Astrocyte of the spinal cord (primary cell): ENCODE measurements around the gene LTO1.

Source experiments
- DNase-seq: peaks from one replicate; pipeline ENCODE4 v3.0.0; 2011; ENCODE audit warnings: low read depth, low spot score
- H3K4me3 ChIP-seq: 2 replicates; pipeline ENCODE4 v1.5.1; 2011; ENCODE audit warnings: low read depth, mild to moderate bottlenecking, low read length, moderate library complexity
- CTCF ChIP-seq: IDR thresholded peaks from 2 replicates; pipeline ENCODE4 v1.5.1; 2012; ENCODE audit warnings: low read depth, mild to moderate bottlenecking, low read length, inconsistent platforms
- in situ Hi-C: cut with HindIII; loops from 2 replicates; pipeline ENCODE4 v1.10.0; 2017; ENCODE audit warnings: low sequenced_read_pairs

LTO1 gene

GRCh38 chr11:69705351-69705811 lies 30.2 kb upstream of the LTO1 start:
- DNase-seq = no peak
- TF ChIP-seq CTCF = no peak
- in situ Hi-C loops = no loop called here
- H3K4me3 ChIP-seq = no peak overlapping the region

- peak; percentile 2 for DNase-seq
- TF ChIP-seq CTCF = peak; percentile 60
- in situ Hi-C loops = no loop called here
- no peak overlapping the region for H3K4me3 ChIP-seq
Observed at GRCh38 chr11:69704508-69705253, 29.5 kb upstream of the LTO1 start.

GRCh38 chr11:69703768-69704507 lies 28.8 kb upstream of the LTO1 start, which contains the start of gene FGF19:
Gene FGF19, minus strand, starts transcription at chr11:69704022. Its CDS starts 146 bp downstream, at chr11:69703876.
- no peak within 1 kb of the TSS for H3K4me3 ChIP-seq
- DNase-seq = no peak
- in situ Hi-C loops = no loop called here

GRCh38 chr11:69703453-69703767 lies 28.3 kb upstream of the LTO1 start:
- in situ Hi-C loops = no loop called here
- DNase-seq = no peak
- H3K4me3 ChIP-seq = no peak overlapping the region
- TF ChIP-seq CTCF = no peak

More at GRCh38 chr11:69703768-69704507, 28.8 kb upstream of the LTO1 start, which contains the start of gene FGF19:
- TF ChIP-seq CTCF = no peak

- H3K4me3 ChIP-seq = no peak overlapping the region
- DNase-seq = no peak
- in situ Hi-C loops = no loop called here
- TF ChIP-seq CTCF = no peak
Observed at GRCh38 chr11:69702769-69703452, 27.8 kb upstream of the LTO1 start.

GRCh38 chr11:69702239-69702691 lies 27.1 kb upstream of the LTO1 start:
- no peak for DNase-seq
- in situ Hi-C loops = no loop called here
- no peak overlapping the region for H3K4me3 ChIP-seq
- TF ChIP-seq CTCF = no peak
